Measurements from ENCODE around the gene CRYBG2.

DNA sequence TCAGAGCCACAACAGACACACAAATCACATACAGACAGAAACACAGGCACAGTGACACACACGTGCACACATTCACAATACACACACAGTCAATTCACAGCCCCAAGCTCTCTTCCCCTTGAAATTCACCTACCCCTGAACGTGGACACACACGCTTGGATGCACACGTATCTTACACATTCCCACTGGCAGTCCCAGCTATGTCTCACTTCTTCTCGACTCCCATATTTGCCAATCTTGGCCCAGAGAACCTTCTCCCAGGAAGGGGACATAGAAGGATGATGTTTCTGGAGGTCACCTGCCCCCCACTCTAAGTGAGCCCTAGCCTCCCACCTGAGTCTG lies 1.6 kb downstream of the CRYBG2 start:
- TF ChIP-seq, protein P1, sequence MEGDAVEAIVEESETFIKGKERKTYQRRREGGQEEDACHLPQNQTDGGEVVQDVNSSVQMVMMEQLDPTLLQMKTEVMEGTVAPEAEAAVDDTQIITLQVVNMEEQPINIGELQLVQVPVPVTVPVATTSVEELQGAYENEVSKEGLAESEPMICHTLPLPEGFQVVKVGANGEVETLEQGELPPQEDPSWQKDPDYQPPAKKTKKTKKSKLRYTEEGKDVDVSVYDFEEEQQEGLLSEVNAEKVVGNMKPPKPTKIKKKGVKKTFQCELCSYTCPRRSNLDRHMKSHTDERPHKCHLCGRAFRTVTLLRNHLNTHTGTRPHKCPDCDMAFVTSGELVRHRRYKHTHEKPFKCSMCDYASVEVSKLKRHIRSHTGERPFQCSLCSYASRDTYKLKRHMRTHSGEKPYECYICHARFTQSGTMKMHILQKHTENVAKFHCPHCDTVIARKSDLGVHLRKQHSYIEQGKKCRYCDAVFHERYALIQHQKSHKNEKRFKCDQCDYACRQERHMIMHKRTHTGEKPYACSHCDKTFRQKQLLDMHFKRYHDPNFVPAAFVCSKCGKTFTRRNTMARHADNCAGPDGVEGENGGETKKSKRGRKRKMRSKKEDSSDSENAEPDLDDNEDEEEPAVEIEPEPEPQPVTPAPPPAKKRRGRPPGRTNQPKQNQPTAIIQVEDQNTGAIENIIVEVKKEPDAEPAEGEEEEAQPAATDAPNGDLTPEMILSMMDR (IDR thresholded peaks at IDR 0.05) = no peak
- TF ChIP-seq EP300 (IDR thresholded peaks at IDR 0.05) (no peak), POLR2A (IDR thresholded peaks at IDR 0.05) (no peak)

Data from gastroesophageal sphincter (tissue), 3 donors.